ENCODE data around the gene DNAH14.
"Not testable (repeated sequence)": the region's sequence is repeated elsewhere in the genome, so short reads cannot be mapped to it uniquely, and the experiment has no call there.

Gene DNAH14

DNA sequence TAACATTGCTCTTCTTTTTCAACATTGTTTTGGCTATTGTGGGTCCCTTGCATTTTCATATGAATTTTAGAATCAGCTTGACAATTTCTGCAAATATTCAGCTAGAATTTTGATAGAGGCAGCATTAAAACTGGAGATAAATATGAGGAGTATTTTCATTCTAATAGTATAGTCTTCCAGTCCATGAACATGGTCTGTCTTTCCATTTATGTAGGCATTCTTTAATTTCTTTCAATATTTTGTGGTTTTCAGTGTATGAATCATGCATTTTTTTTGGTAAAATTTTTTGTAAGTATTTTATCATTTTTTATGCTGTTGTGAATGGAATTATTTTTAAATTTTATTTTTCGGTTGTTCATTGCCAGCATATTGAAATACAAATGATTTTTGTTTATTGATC lies 97.2 kb downstream of the DNAH14 start:
- no peak for DNase-seq (ENCODE audit: extremely low read depth, insufficient read length)
- no peak for TF ChIP-seq CTCF (IDR thresholded peaks at IDR 0.05; ENCODE audit: insufficient read depth, low read length, poor library complexity, severe bottlenecking)
- Histone ChIP-seq H3K4me3 (replicated peaks; ENCODE audit: low read depth, low read length) (no peak overlapping the region), H3K36me3 (ENCODE audit: control insufficient read depth, insufficient read depth, low read length) (no peaks in the 10 kb centered on the region), H3K27me3 (replicated peaks; ENCODE audit: control insufficient read depth, insufficient read depth, low read length) (no peaks in the 10 kb centered on the region)

DNA sequence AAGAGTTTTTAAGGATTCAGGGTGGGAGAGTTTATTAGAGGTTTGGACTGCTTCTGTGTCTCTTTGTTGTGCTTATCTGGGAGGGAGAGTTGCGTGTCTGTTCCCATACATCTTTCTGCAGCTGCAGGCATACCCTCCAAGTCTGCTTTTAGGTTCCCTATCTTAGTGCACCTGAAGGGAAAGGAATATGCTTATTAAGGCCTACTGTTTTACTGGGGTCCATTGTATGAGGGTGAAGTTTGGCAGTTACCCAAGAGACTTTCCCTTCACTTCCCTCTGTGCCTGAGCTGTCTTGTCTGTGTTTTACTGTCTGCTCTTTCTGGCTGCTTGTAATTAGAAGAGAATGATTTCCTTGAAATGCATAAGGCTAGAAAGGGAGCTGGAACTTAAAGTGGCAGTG lies 107.0 kb downstream of the DNAH14 start:
- H3K36me3 ChIP-seq (ENCODE audit: control insufficient read depth, insufficient read depth, low read length); H3K27me3 ChIP-seq (replicated peaks; ENCODE audit: control insufficient read depth, insufficient read depth, low read length); H3K4me3 ChIP-seq (replicated peaks; ENCODE audit: low read depth, low read length); DNase-seq (ENCODE audit: extremely low read depth, insufficient read length): not testable (repeated sequence)

DNA sequence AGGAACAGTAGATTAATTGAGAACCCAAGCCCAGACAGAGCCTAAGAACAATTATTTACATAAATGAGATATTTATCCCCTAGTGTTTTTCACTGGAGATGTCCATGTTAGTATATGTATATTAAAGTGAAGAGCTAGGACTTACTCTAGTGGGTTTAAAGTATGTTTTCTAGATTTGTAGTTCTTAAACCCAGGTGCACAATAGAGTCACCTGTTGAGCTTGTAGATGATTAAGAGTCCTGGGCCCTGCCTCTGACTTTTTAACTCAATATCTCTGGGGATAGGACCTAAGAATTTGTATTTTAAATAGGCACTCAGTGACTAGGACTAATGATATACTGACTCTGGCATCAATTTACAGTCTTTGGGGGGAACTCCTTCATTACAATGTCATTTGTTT lies 112.8 kb downstream of the DNAH14 start:
- no peaks in the 10 kb centered on the region for H3K36me3 ChIP-seq (ENCODE audit: control insufficient read depth, insufficient read depth, low read length)
- no peak for TF ChIP-seq CTCF (IDR thresholded peaks at IDR 0.05; ENCODE audit: insufficient read depth, low read length, poor library complexity, severe bottlenecking)
- no peaks in the 10 kb centered on the region for H3K27me3 ChIP-seq (replicated peaks; ENCODE audit: control insufficient read depth, insufficient read depth, low read length)
- no peak overlapping the region for H3K4me3 ChIP-seq (replicated peaks; ENCODE audit: low read depth, low read length)
- DNase-seq (ENCODE audit: extremely low read depth, insufficient read length), result no peak

DNA sequence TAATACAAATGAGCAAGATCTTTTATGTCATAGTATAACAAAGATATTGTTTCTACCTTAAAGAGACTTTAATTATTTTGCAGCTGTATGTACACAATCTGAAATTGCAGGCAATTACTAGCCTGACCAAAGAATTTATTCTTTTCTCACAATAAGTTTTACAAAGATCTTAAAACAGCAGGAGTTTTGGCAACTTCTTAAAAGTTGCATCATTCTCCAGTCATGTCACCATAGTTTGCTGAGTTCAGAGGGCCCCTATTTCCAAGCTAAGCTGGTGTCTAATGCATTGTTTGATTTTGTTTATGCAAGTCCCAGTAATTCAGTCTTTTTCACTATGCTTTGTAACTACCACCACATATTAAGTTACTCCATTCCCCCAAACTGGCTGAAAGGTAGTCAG lies 114.8 kb downstream of the DNAH14 start:
- H3K4me3 ChIP-seq (replicated peaks; ENCODE audit: low read depth, low read length), result no peak overlapping the region
- TF ChIP-seq CTCF (IDR thresholded peaks at IDR 0.05; ENCODE audit: insufficient read depth, low read length, poor library complexity, severe bottlenecking), result no peak
- H3K27me3 ChIP-seq (replicated peaks; ENCODE audit: control insufficient read depth, insufficient read depth, low read length), result no peaks in the 10 kb centered on the region
- DNase-seq (ENCODE audit: extremely low read depth, insufficient read length), result no peak
- H3K36me3 ChIP-seq (ENCODE audit: control insufficient read depth, insufficient read depth, low read length), result no peaks in the 10 kb centered on the region

- no peak overlapping the region for H3K4me3 ChIP-seq (replicated peaks; ENCODE audit: low read depth, low read length)
- H3K27me3 ChIP-seq (replicated peaks; ENCODE audit: control insufficient read depth, insufficient read depth, low read length), result no peaks in the 10 kb centered on the region; the same call in 1 of the 2 replicates
- DNase-seq (ENCODE audit: extremely low read depth, insufficient read length), result no peak
- H3K36me3 ChIP-seq (ENCODE audit: control insufficient read depth, insufficient read depth, low read length), result no peaks in the 10 kb centered on the region
- no peak for TF ChIP-seq CTCF (IDR thresholded peaks at IDR 0.05; ENCODE audit: insufficient read depth, low read length, poor library complexity, severe bottlenecking)
These were observed 120.1 kb downstream of the DNAH14 start for GRCh38 chr1:225049594-225049993.

- TF ChIP-seq CTCF (IDR thresholded peaks at IDR 0.05; ENCODE audit: insufficient read depth, low read length, poor library complexity, severe bottlenecking), result no peak
- H3K27me3 ChIP-seq (replicated peaks; ENCODE audit: control insufficient read depth, insufficient read depth, low read length), result no peaks in the 10 kb centered on the region
- H3K4me3 ChIP-seq (replicated peaks; ENCODE audit: low read depth, low read length), result no peak overlapping the region
- DNase-seq (ENCODE audit: extremely low read depth, insufficient read length), result no peak
- H3K36me3 ChIP-seq (ENCODE audit: control insufficient read depth, insufficient read depth, low read length), result no peaks in the 10 kb centered on the region
These were observed 134.2 kb downstream of the DNAH14 start for GRCh38 chr1:225063722-225064121.
